GM12872 (cell line): ENCODE data around the gene HDHD3.

Experiments used
- CTCF ChIP-seq: IDR thresholded peaks from 3 replicates; pipeline ENCODE4 v1.5.1; 2011; ENCODE audit warnings: low read depth, mild to moderate bottlenecking, low read length, moderate library complexity; ENCODE audit not compliant: insufficient read depth

HDHD3 gene

DNA sequence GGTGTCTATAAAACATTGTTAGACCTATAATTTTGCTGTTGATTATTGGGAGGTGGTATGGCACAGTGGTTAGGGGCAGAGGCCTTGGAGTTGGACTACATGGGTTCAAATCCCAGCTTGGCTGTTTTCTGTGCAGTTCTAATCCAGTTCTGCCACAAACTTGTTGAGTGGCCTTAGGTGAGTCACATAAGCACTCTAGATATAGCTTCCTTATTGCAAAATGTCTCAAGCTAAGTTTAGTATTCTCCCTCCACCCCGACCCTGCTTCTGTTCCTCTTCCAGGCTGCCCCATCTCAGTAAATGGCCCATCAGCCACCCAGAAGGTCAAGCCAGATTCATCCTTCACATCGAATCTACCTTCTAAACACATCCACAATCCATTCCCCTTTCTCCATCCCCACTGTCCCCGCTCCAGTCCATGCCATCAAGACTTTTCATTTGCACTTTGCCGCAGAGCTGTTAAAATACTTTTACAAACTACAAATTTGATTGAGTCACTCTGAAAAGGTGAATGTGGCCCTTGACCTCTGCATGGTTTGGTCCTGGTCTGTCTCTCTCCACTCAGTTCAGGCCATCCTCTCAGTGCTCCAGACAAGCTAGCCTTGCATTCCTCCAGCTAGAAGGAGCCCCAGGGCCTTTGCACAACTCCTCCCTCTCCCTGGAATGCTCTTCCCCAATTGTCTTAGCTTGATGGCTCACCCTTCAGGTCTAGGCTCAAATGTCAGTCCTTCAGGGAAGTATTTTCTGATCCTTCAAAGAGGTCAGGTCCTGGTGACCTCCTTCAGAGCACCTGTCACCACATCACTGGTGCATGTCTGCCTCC lies 10.0 kb upstream of the HDHD3 start:
- no peak for TF ChIP-seq CTCF

- no peak for TF ChIP-seq CTCF
These were observed 5.2 kb upstream of the HDHD3 start for GRCh38 chr9:113381909-113382411.

GRCh38 chr9:113380869-113381378 lies 4.1 kb upstream of the HDHD3 start:
- TF ChIP-seq CTCF = no peak

- TF ChIP-seq CTCF = no peak
These were observed 1.4 kb downstream of the HDHD3 start for GRCh38 chr9:113375057-113376023.

DNA sequence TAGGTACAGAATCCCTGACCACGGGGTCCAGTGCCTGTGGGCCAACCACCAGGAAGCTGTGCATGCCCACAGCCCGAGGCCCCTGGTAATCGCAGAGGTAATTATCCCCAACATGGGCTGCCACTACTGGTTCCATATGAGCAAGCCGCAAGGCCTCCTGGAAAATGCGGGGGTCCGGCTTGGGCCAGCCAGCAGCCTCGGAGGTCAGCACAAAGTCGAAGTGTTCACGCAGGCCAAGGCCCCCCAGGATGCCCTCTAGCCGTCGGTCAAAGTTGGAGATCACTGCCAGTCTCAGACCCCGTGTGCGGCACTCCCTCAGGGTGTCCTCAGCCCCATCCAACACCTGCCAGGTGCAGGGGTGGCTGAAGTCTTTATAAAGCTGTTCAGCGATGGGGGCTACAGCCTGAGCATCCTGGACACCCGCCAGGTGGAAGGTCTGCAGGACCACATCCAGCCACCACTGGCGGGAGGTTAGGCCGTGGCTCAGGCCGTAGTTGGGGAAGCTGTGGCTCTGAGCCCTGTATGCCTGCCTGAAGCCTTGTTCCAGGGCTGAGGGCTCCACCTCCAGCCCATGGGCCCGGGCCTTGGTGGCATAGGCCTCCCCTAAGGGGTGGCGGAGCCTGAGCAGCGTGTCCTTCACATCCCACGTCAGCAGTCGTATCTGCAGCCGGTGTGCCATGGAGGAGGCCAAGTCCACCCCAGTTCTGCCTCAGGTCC lies 3.0 kb downstream of the HDHD3 start:
- TF ChIP-seq CTCF = no peak

GRCh38 chr9:113373256-113373655 lies 3.5 kb downstream of the HDHD3 start:
- no peak for TF ChIP-seq CTCF
